Cardiac muscle cell (in vitro differentiated cells and primary cell): Measurements from ENCODE around the gene BRD8. TPM values are rescaled to one million over a fixed set of nuclear protein-coding genes. Genes with fewer than 3 reads are reported as not detected.

Source experiments
- DNase-seq, 2 donors: peaks; one replicate each; pipeline versions ENCODE4 v3.0.0 to v3.0.0-alpha.2; 2010 to 2017; ENCODE audit warnings: low read depth in 1 of 2, low spot score in 1 of 2
- H3K27ac ChIP-seq: fragments of 200-600 bp; sonication (generic); 2 replicates; pipeline ENCODE4 v1.5.1; 2016
- H3K27me3 ChIP-seq: fragments of 200-600 bp; sonication (generic); 2 replicates; pipeline ENCODE4 v1.6.0; 2016; ENCODE audit warnings: control low read depth
- H3K36me3 ChIP-seq: fragments of 200-600 bp; sonication (generic); 2 replicates; pipeline ENCODE4 v1.5.1; 2016; ENCODE audit warnings: control low read depth
- H3K4me1 ChIP-seq: fragments of 200-600 bp; sonication (generic); 2 replicates; pipeline ENCODE4 v1.8.1; 2017; ENCODE audit warnings: low read depth, mild to moderate bottlenecking, mixed run types
- H3K4me3 ChIP-seq: fragments of 200-600 bp; sonication (generic); 2 replicates; pipeline ENCODE4 v1.5.1; 2016; ENCODE audit warnings: mild to moderate bottlenecking
- H3K9me3 ChIP-seq: fragments of 200-600 bp; sonication (generic); 2 replicates; pipeline ENCODE4 v1.5.1; 2017; ENCODE audit warnings: low read depth, mild to moderate bottlenecking, control low read depth
- CTCF ChIP-seq: IDR thresholded peaks from 2 replicates; pipeline ENCODE4 v1.5.1; 2012; ENCODE audit warnings: low read depth, mild to moderate bottlenecking, low read length
- polyA plus RNA-seq: library from polyadenylated mRNA; unstranded; fragments of >200 nt; fragmentation: Nextera tagmentation; extraction: Ambion mirVana; gene quantifications from 2 replicates; pipeline ENCODE4 v1.2.1, GENCODE V29; 2016
- total RNA-seq: library from RNA; depleted of rRNA; stranded (reverse); fragments of >200 nt; gene quantifications from 2 replicates; pipeline ENCODE4 v1.2.3, GENCODE V29; 2016

BRD8 gene
- total and polyA plus RNA-seq, 2 experiments from 2014 or later, result 55.2 to 93.5 TPM

- no peaks in the 10 kb centered on the region for H3K9me3 ChIP-seq
- H3K4me3 ChIP-seq, result no peak overlapping the region
- peak overlapping the region; percentile 42 for H3K27ac ChIP-seq
- peak in 1 of 2 donors; percentile 41 for DNase-seq
- H3K4me1 ChIP-seq, result peaks cover 12% of the 10 kb centered on the region
- TF ChIP-seq CTCF, result no peak
- H3K36me3 ChIP-seq, result no peaks in the 10 kb centered on the region
- H3K27me3 ChIP-seq, result no peaks in the 10 kb centered on the region
Observed at GRCh38 chr5:138140268-138140667, 38.2 kb downstream of the BRD8 start.

- H3K4me1 ChIP-seq, result peaks cover 12% of the 10 kb centered on the region
- H3K36me3 ChIP-seq, result no peaks in the 10 kb centered on the region
- no peak for DNase-seq
- H3K9me3 ChIP-seq, result no peaks in the 10 kb centered on the region
- H3K4me3 ChIP-seq, result peak overlapping the region; percentile 51
- TF ChIP-seq CTCF, result no peak
- H3K27me3 ChIP-seq, result no peaks in the 10 kb centered on the region
- no peak overlapping the region for H3K27ac ChIP-seq
Observed at GRCh38 chr5:138139781-138140090, 38.7 kb downstream of the BRD8 start.

GRCh38 chr5:138138949-138139780 is 39.3 kb downstream of the BRD8 start, which contains the start of gene NME5:
Gene NME5 (minus strand): TSS chr5:138139428. CDS start chr5:138138780, 648 bp downstream.
- H3K27ac ChIP-seq, result peak within 1 kb of the TSS; percentile 42
- no peaks in the 10 kb centered on the region for H3K9me3 ChIP-seq
- no peaks in the 10 kb centered on the region for H3K27me3 ChIP-seq
- peak within 1 kb of the TSS; percentile 51 for H3K4me3 ChIP-seq
- H3K4me1 ChIP-seq, result peaks cover 12% of the 10 kb centered on the region
- no peak for TF ChIP-seq CTCF
- DNase-seq, result peak; percentile 83 to 85
- no peaks in the 10 kb centered on the region for H3K36me3 ChIP-seq

- Histone ChIP-seq H3K4me1 (no peaks in the 10 kb centered on the region), H3K27ac (no peak overlapping the region), H3K36me3 (no peaks in the 10 kb centered on the region), H3K9me3 (no peaks in the 10 kb centered on the region), H3K27me3 (no peaks in the 10 kb centered on the region), H3K4me3 (no peak overlapping the region)
- no peak for TF ChIP-seq CTCF
- DNase-seq, result no peak
Observed at GRCh38 chr5:138132543-138132942, 45.9 kb downstream of the BRD8 start.

GRCh38 chr5:138129347-138129746 is 49.1 kb downstream of the BRD8 start:
- Histone ChIP-seq H3K36me3 (no peaks in the 10 kb centered on the region), H3K27ac (no peak overlapping the region), H3K4me3 (no peak overlapping the region), H3K9me3 (no peaks in the 10 kb centered on the region), H3K4me1 (no peaks in the 10 kb centered on the region), H3K27me3 (no peaks in the 10 kb centered on the region)
- TF ChIP-seq CTCF, result no peak
- no peak for DNase-seq
